ES-I3 (cell line): Measurements from ENCODE around the gene TK1.
"Not testable (repeated sequence)": the region's sequence is repeated elsewhere in the genome, so short reads cannot be mapped to it uniquely, and the experiment has no call there.

Experiments used
- H3K36me3 ChIP-seq: 2 replicates; pipeline ENCODE4 v1.6.1; 2013; ENCODE audit warnings: mild to moderate bottlenecking, low read length, control low read depth, moderate library complexity; ENCODE audit not compliant: insufficient read depth
- H3K4me1 ChIP-seq: 2 replicates; pipeline ENCODE4 v1.6.1; 2013; ENCODE audit warnings: mild to moderate bottlenecking, control low read depth, low read length; ENCODE audit not compliant: insufficient read depth
- H3K9ac ChIP-seq: 2 replicates; pipeline ENCODE4 v1.6.1; 2013; ENCODE audit warnings: low read depth, mild to moderate bottlenecking, low read length, moderate library complexity
- H3K9me3 ChIP-seq: 2 replicates; pipeline ENCODE4 v1.6.1; 2013; ENCODE audit warnings: mild to moderate bottlenecking, low read length, moderate library complexity; ENCODE audit not compliant: control insufficient read depth, insufficient read depth

The TK1 gene

DNA sequence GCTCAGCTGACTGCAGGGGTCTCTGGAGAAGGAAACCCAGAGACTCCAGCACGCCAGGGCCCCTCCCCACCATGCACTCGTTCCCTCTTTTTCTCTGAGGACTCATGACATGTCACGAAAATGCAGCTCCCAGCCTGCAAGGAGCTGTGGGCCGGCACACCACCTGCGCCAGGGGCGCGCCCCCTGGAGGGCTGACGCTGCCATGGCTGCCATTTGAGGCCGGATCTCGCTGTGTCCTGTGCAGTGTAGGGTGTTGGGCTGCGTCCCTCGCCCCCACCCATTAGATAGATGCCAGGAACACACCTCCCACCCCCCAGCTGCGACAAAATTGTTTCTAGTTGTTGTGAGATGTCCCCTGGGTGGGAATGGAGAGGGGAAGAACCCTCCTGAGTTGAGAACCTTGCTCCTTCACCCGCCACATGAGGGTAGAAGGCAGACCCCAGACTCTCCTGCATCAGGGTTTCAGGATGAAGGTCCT, 10.3 kb downstream of the TK1 start:
- peaks cover 16% of the 10 kb centered on the region; the same call in 1 of the 2 replicates for H3K4me1 ChIP-seq

DNA sequence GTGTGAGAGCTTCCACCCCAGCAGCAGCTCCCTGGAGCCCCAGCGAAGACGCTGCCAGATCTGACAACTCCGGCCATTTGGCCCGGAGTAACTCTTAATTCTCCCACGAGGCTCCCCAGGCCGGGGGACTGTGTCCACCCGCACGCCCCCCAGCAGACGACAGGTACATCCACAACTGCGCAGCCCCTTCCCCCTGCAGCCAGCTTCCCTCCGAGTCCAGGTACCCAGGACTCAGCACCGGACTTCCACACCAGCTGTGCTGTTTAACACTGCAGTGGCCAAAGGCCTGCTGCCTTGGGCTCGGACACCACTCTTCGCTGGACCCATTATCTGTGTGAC, 11.2 kb downstream of the TK1 start:
- H3K36me3 ChIP-seq, result peaks cover 15% of the 10 kb centered on the region
- no peak overlapping the region for H3K9ac ChIP-seq
- H3K4me1 ChIP-seq, result peaks cover 16% of the 10 kb centered on the region; the same call in 1 of the 2 replicates
- no peaks in the 10 kb centered on the region for H3K9me3 ChIP-seq

More for the DNA sequence above, 10.3 kb downstream of the TK1 start:
- Histone ChIP-seq H3K9me3 (no peaks in the 10 kb centered on the region), H3K36me3 (peaks cover 18% of the 10 kb centered on the region), H3K9ac (no peak overlapping the region)

DNA sequence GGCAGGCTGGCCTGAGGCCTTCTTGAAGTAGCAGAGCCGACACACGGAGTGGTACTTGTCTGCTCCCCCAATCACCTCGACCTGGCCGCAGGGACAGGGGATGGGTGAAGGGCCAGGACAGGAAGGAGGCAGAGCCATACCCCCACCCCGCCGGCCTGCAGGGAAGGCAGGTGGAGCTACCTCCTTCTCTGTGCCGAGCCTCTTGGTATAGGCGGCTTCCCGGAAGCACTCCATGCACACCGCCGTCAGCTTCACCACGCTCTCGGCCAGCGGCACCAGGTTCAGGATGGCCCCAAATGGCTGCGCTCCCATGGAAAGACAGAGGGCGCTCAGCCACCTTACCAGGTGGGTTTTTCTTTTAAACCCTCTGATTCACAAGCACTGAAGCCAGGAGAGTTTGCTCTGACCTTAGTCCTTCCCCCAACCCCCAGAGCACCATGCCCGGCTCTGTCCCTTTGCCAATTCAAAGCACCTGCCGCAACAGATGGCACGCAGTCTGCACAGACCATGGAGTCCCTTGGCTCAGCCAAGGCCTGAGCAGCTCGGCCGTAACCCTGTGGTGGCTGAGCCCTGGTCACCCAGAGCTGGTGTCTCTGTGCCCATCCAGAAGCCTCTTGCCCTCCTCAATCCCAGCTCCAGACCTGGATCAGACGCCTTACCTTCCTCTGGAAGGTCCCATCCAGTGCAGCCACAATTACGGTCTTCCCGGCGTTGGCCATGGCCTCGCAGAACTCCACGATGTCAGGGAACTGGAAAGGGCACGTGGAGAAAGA, 11.8 kb downstream of the TK1 start:
- peaks cover 13% of the 10 kb centered on the region for H3K36me3 ChIP-seq
- peaks cover 16% of the 10 kb centered on the region; the same call in 1 of the 2 replicates for H3K4me1 ChIP-seq
- no peaks in the 10 kb centered on the region for H3K9me3 ChIP-seq
- no peak overlapping the region for H3K9ac ChIP-seq

DNA sequence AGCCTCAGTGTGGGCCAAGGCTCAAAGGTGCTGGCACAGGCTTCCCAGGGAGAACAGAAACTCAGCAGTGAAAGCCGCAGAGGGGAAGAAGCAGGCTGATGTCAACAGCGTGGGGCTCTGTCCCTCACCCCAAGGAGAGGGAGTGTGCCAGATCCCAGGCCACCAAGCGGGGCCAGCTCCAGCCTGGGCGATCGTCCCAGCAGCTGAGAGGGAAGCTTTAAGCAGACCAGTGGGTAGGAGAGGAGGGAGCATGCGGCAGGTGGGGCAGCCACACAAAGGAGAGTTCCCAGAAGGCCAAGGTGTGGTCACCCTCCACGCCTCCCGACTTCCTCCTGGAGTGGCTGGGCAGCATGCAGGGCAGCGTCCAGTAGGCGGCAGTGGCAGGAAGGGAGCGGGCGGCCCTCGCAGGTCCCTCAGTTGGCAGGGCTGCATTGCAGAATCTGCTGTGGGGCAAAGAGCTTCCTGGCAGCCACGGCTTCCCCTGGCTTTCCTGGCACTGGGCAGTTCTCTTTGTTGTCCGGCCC, 12.4 kb downstream of the TK1 start:
- H3K4me1 ChIP-seq, result peaks cover 16% of the 10 kb centered on the region; the same call in 1 of the 2 replicates
- no peak overlapping the region for H3K9ac ChIP-seq
- H3K9me3 ChIP-seq, result no peaks in the 10 kb centered on the region
- H3K36me3 ChIP-seq, result peaks cover 11% of the 10 kb centered on the region; the same call in 1 of the 2 replicates

DNA sequence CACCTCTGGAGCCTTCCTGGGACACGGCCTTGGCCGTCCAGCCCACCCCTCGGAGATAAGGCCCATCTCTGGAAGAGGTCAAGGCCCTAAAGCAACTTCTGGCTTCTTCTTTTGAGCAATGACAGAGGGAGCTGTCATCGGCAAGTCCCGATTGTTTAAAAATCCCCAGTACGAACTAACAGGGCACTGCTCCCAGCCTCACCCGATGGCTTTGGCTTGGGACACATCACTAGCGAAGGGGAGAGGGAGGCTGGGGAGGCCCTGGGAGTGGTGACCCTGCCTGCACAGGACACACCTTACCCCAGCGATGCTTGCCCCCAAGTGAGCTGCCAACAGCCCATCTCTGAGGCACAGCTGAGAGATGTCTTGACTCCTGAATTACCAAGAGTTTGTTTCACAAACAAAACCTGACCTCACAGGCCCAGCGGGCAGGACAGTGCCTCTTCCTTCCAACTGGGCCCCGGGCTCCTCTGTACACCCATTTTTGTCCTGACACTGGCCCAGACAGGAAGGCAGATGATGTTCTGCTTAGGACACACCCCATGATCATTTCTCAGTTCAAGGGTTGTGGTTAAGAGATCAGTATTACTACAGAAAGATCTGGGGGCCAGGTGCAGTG, 13.6 kb downstream of the TK1 start:
- Histone ChIP-seq H3K9ac (no peak overlapping the region), H3K4me1 (peaks cover 16% of the 10 kb centered on the region; the same call in 1 of the 2 replicates), H3K36me3 (0 out of 2 replicates have a peak, but pooled peaks cover 8% of the 10 kb centered on the region), H3K9me3 (no peaks in the 10 kb centered on the region)

DNA sequence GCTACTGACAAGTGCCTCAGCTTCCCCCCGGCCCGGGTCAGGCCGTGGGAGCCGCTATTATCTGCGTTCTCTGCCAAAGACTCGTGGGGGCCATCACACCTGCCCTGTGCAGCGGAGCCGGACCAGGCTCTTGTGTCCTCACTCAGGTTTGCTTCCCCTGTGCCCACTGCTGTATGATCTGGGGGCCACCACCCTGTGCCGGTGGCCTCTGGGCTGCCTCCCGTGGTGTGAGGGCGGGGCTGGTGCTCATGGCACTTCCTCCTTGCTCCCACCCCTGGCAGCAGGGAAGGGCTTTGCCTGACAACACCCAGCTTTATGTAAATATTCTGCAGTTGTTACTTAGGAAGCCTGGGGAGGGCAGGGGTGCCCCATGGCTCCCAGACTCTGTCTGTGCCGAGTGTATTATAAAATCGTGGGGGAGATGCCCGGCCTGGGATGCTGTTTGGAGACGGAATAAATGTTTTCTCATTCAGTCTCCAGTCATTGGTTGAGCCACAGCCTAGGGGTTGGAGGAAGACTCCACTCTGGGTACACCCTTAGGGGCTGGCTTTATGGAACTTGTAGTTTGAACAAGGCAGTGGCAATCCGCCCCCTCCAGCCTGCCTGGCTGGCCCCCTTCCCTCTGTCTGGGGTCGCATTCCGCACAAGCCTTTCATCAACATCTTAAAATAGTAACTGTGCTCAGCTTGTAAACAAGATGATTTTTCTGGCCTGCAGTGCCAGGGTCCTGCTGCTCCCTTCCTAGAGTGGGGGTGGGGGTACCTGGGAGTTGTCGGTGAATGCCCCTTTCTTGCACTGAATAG, 14.4 kb downstream of the TK1 start:
- Histone ChIP-seq H3K9me3 (no peaks in the 10 kb centered on the region), H3K9ac (no peak overlapping the region), H3K36me3 (0 out of 2 replicates have a peak, but pooled peaks cover 7% of the 10 kb centered on the region), H3K4me1 (peaks cover 16% of the 10 kb centered on the region; the same call in 1 of the 2 replicates)

DNA sequence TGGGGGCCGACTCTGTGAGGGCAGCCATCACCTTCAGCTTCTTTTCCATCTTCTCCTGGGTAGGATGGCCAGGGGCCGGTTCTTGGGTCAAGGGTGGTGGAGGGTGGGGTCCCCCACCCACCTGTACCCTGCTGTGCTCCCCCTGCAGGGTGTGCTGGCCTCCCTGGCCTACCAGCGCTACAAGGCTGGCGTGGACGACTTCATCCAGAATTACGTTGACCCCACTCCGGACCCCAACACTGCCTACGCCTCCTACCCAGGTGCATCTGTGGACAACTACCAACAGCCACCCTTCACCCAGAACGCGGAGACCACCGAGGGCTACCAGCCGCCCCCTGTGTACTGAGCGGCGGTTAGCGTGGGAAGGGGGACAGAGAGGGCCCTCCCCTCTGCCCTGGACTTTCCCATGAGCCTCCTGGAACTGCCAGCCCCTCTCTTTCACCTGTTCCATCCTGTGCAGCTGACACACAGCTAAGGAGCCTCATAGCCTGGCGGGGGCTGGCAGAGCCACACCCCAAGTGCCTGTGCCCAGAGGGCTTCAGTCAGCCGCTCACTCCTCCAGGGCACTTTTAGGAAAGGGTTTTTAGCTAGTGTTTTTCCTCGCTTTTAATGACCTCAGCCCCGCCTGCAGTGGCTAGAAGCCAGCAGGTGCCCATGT, 15.1 kb downstream of the TK1 start:
- H3K4me1 ChIP-seq, result peaks cover 16% of the 10 kb centered on the region; the same call in 1 of the 2 replicates
- not testable (repeated sequence) for H3K9ac ChIP-seq, H3K36me3 ChIP-seq, H3K9me3 ChIP-seq

DNA sequence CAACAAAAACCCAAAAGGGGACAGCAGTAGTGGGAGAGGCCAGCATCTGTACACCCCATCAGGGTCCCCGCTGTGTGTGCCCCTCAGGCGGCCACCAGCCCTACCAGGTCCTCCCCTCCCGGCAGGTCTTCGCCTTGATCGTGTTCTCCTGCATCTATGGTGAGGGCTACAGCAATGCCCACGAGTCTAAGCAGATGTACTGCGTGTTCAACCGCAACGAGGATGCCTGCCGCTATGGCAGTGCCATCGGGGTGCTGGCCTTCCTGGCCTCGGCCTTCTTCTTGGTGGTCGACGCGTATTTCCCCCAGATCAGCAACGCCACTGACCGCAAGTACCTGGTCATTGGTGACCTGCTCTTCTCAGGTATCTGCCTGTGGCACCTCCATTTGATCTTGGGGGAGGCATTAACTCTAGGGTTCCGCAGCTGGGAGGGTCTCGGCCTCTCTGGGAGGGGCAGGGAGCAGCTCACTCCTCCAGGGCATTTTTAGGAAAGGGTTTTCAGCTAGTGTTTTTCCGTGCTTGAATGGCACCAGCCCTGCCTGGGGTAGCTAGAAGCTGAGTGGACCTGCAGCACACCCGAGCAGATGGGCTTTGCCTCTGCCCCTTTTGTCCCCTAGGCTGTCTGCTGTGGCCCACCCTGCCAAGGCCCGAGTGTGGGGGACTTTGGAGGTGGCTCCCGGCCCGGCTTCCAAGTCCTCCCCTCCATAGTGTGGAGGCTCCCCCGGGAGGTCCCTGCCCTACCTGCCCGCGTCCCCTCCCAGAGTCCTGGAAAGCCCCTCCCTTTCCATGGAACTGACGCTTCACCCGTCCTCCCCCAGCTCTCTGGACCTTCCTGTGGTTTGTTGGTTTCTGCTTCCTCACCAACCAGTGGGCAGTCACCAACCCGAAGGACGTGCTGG, 15.9 kb downstream of the TK1 start:
- 0 out of 2 replicates have a peak, but pooled peaks cover 2% of the 10 kb centered on the region for H3K36me3 ChIP-seq
- no peaks in the 10 kb centered on the region for H3K9me3 ChIP-seq
- peaks cover 13% of the 10 kb centered on the region; the same call in 1 of the 2 replicates for H3K4me1 ChIP-seq
- H3K9ac ChIP-seq, result no peak overlapping the region

DNA sequence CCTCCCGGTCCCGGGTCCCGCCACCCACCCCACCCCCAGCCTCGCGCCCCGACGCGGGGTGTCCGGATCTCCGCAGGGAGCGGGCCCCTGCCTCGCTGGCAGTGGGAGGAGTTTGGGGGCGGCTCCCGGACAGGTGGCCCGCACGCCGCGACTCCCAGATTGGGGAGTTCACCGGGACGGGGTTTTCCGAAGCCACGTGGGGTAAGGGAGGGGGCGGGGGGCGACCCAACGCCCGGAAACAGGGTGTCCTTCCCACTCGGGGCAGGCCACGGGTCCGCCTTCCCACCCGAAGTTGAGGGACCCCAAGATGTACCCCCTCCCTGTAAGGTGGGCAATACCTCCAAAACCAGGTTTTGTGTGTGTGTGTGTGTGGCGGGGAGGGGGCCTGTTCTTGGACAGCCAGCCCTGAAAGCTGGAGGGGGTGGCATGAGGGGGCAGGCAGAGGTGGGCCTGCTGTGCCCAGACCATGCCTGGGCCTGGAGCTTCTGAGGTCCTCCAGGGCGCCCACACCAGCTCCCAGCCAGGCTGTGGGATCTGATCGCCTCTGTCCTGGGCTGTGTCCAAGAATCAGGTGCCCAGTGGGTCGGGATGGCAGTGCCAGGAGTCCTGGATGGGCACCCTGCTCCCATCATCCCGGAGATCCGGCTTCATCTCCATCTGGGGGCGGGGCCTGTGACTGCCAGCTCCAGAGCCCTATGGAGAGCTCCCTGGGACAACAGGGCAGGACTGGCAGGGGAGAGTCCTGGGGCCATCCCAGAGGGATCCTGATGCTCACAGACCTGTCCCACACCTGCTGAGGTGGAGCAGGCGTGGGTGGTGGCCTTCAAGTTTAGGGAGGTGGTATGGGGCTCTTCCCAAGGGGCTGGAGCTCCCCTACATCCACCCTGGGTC, 17.7 kb downstream of the TK1 start:
- Histone ChIP-seq H3K9me3 (no peaks in the 10 kb centered on the region), H3K4me1 (peaks cover 13% of the 10 kb centered on the region; the same call in 1 of the 2 replicates), H3K36me3 (no peaks in the 10 kb centered on the region), H3K9ac (peak overlapping the region; percentile 57; the same call in 1 of the 2 replicates)

DNA sequence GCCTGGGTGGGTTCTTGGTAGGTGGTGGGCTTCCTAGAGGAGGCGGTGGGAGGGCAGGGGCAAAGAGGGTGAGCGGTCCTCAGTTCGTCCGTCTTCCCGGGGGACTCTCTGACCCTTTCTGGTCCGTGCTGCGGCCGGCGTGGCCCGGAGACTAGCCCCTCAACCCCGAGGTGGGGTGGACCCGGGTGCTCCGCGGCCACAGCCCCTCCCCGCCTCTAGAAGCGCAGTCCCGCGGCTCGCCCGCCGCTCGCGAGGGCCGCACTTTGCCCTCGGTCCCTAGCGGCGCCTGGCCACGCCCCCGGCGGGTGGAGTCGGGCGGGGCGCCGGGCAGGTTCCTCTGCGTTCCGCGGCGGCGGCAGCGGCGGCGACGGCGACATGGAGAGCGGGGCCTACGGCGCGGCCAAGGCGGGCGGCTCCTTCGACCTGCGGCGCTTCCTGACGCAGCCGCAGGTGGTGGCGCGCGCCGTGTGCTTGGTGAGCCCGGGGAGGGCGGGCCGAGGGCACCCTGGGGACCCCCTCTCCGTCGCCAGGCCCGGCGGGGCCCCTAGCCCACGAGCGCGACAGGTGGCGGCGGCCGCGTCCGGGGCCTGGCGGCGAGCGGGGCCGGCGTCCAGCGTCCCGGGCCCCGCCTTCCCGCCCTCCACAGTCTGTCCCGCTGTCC, 18.5 kb downstream of the TK1 start, which contains the start of gene SYNGR2:
TSS of gene SYNGR2 (plus strand) at position 340 of the 661 bp plus-strand sequence. CDS start at position 376, 36 bp downstream.
- peaks cover 13% of the 10 kb centered on the region; the same call in 1 of the 2 replicates for H3K4me1 ChIP-seq
- H3K9ac ChIP-seq, result peak within 1 kb of the TSS; percentile 57; the same call in 1 of the 2 replicates
- no peaks in the 10 kb centered on the region for H3K36me3 ChIP-seq
- H3K9me3 ChIP-seq, result no peaks in the 10 kb centered on the region

DNA sequence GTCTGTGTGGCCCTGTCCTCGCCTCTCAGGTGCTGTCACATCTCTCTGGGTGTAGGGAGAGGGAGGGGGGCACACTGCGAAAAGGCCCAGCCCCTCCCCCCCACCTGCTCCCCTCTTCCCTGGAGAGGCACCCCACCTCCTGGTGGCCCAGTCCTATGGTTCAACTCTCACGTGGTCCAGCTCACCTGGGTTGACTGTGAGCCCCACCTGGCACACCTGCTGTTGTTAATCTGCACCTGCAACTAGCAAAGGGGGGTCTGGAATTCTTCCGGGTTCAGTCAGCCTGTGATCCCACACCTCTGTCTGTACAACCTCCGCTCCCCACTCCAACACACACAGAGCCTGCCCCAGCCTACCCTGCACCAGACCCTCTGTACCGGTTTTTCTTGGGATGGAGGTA, 20.4 kb downstream of the TK1 start:
- H3K36me3 ChIP-seq, result no peaks in the 10 kb centered on the region
- H3K9me3 ChIP-seq, result no peaks in the 10 kb centered on the region
- no peak overlapping the region for H3K9ac ChIP-seq
- H3K4me1 ChIP-seq, result no peaks in the 10 kb centered on the region; the same call in 1 of the 2 replicates
